SU-DHL-6 (cell line): ENCODE measurements around the gene RPS6KA2.

Experiments used
- EZH2phosphoT487 ChIP-seq: fragments of 200-600 bp; sonication (generic), shearing (Covaris generic); conservative IDR thresholded peaks from 2 replicates; pipeline ENCODE4 v1.6.1; 2018; ENCODE audit warnings: mild to moderate bottlenecking, antibody characterized with exemption, low read length, moderate library complexity, mixed read lengths
- TF ChIP-seq, protein P1 (sequence below): fragments of 200-600 bp; sonication (generic); IDR thresholded peaks from one replicate; pipeline ENCODE4 v1.5.1; 2017; ENCODE audit warnings: antibody characterized with exemption, mild to moderate bottlenecking, low read length, moderate library complexity; ENCODE audit not compliant: insufficient read depth, poor library complexity, severe bottlenecking

DNA sequence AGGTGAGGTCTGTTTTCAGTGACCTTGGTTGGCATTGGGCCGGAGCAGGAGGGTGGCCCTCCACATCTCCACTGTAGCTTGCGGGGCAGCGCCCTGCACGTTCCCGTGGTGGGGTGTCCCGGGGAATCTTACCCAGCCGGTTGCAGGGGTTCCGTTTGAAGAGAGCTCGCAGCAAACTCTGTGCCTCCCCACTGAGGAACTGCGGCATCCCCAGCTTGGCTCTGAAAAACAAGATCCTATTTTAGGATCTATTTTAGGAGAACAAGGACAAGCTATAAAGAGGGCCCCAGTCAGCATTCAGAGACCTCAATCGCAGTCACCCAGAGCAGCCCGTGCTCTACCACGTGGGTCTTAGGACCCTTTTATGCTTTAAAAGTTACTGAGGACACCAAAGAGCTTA, 138.3 kb downstream of the RPS6KA2 start:
- TF ChIP-seq, protein P1, sequence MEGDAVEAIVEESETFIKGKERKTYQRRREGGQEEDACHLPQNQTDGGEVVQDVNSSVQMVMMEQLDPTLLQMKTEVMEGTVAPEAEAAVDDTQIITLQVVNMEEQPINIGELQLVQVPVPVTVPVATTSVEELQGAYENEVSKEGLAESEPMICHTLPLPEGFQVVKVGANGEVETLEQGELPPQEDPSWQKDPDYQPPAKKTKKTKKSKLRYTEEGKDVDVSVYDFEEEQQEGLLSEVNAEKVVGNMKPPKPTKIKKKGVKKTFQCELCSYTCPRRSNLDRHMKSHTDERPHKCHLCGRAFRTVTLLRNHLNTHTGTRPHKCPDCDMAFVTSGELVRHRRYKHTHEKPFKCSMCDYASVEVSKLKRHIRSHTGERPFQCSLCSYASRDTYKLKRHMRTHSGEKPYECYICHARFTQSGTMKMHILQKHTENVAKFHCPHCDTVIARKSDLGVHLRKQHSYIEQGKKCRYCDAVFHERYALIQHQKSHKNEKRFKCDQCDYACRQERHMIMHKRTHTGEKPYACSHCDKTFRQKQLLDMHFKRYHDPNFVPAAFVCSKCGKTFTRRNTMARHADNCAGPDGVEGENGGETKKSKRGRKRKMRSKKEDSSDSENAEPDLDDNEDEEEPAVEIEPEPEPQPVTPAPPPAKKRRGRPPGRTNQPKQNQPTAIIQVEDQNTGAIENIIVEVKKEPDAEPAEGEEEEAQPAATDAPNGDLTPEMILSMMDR = no peak
- no peak for TF ChIP-seq EZH2phosphoT487
